Prostate gland (tissue), 2 donors: ENCODE results near the gene PRDX5. TPM values are rescaled to one million over a fixed set of nuclear protein-coding genes. Genes with fewer than 3 reads are reported as not detected.

Experiments used
- DNase-seq: peaks from one replicate; pipeline ENCODE4 v3.0.0-alpha.2; 2019; ENCODE audit warnings: low spot score
- H3K27ac ChIP-seq, 2 donors: fragments of 200-600 bp; sonication (generic); 2 replicates each; pipeline ENCODE4 v1.5.1; 2017 to 2019
- H3K27me3 ChIP-seq: fragments of 200-600 bp; sonication (generic); replicated peaks from 2 replicates; pipeline ENCODE4 v1.5.1; 2019; ENCODE audit not compliant: insufficient read depth
- H3K36me3 ChIP-seq, 2 donors: fragments of 200-600 bp; sonication (generic); 1 replicate in 1 of 2; 2 replicates in 1 of 2; pipeline versions ENCODE4 v1.5.1 to v1.8.1; 2017 to 2019
- H3K4me1 ChIP-seq: fragments of 200-600 bp; sonication (generic); replicated peaks from 2 replicates; pipeline ENCODE4 v1.5.1; 2019
- H3K4me3 ChIP-seq, 2 donors: fragments of 200-600 bp; sonication (generic); 2 replicates each; pipeline ENCODE4 v1.5.1; 2017 to 2019
- H3K9me3 ChIP-seq: fragments of 200-600 bp; sonication (generic); 2 replicates; pipeline ENCODE4 v1.5.1; 2017
- POLR2A ChIP-seq: fragments of 450-650 bp; IDR thresholded peaks from one replicate; pipeline ENCODE4 v1.6.1; 2016; ENCODE audit warnings: antibody characterized with exemption, mild to moderate bottlenecking
- POLR2AphosphoS5 ChIP-seq: sonication (generic); formaldehyde crosslinking; IDR thresholded peaks from one replicate; pipeline ENCODE4 v1.6.1; 2017; ENCODE audit warnings: antibody characterized with exemption
- WGBS: methylation state at CpG from one replicate; pipeline ENCODE4 v1.1.5; 2018; 5-methylcytosine and 5-hydroxymethylcytosine counted together
- intact Hi-C: fragments of 100-400 bp; cut with DNase I; formaldehyde crosslinking; loops from one replicate; pipeline ENCODE4 v1.14.2; 2022
- total RNA-seq, 2 donors: library from RNA; depleted of rRNA; stranded (reverse); fragments of >200 nt; gene quantifications; one replicate each; pipeline ENCODE4 v1.1.0, GENCODE V29; 2016
- TF ChIP-seq, protein P1 (sequence below), 4 experiments: fragments of 200-600 bp in 2 of 4; fragments of 450-650 bp in 2 of 4; sonication (generic) in 2 of 4; IDR thresholded peaks; 1 replicate in 3 of 4; 2 replicates in 1 of 4; pipeline ENCODE4 v1.5.1; 2016 to 2019; ENCODE audit warnings: antibody characterized with exemption in 4 of 4, mild to moderate bottlenecking in 2 of 4, moderate library complexity in 2 of 4

PRDX5 gene
- total RNA-seq, 2 donors from 2014 or later = 224 to 303 TPM

DNA sequence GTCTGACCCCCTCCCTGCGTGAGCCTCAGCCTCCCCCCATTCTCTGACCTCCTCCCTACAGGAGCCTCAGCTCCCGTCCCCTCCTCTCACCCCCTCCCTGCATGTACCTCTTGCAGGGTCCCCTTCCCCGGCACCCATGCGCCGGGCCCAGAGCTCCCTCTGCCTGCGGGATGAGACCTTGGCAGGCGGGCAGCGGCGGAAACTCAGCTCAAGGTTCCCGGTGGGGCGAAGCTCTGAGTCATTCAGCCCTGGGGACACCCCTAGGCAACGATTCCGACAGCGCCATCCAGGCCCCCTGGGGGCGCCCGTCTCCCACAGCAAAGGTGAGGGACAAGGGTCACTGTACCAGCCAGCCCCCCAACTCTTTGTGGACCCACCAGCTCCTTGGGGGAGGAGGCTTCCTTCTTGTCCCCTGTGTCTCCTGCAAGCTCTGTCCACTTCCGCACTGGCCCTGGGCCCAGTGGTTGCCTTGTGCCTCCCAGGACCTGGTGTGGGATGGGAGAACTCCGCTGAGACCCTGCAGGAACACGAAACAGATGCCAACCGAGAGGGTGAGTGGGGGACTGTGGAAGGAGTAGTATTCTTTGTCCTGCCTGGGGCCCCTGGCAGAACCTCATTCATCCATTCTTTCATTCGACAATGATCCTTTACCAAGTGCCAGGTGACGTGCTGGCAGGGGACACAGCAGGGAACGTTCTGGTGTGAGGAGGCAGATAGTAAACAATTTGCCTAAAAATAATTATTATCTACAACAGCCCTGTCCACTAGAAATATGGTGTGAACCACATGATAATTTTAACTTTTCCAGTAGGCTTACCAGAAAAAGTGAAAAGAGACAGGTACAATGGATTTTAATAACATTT, 37.4 kb downstream of the PRDX5 start:
- Histone ChIP-seq H3K27ac (peak overlapping the region; percentile 10 to 48), H3K4me1 (peaks cover 6% of the 10 kb centered on the region), H3K36me3 (no peaks in the 10 kb centered on the region), H3K4me3 (peak overlapping the region; percentile 2 to 21), H3K27me3 (no peaks in the 10 kb centered on the region), H3K9me3 (no peaks in the 10 kb centered on the region)
- intact Hi-C loops = no loop called here
- WGBS = 6% methylated on average over 23 of the region's 23 CpGs
- TF ChIP-seq POLR2A = no peak
- TF ChIP-seq, protein P1, sequence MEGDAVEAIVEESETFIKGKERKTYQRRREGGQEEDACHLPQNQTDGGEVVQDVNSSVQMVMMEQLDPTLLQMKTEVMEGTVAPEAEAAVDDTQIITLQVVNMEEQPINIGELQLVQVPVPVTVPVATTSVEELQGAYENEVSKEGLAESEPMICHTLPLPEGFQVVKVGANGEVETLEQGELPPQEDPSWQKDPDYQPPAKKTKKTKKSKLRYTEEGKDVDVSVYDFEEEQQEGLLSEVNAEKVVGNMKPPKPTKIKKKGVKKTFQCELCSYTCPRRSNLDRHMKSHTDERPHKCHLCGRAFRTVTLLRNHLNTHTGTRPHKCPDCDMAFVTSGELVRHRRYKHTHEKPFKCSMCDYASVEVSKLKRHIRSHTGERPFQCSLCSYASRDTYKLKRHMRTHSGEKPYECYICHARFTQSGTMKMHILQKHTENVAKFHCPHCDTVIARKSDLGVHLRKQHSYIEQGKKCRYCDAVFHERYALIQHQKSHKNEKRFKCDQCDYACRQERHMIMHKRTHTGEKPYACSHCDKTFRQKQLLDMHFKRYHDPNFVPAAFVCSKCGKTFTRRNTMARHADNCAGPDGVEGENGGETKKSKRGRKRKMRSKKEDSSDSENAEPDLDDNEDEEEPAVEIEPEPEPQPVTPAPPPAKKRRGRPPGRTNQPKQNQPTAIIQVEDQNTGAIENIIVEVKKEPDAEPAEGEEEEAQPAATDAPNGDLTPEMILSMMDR (IDR thresholded peaks at IDR 0.05) = peak; percentile 67 to 95 (median 76)
- TF ChIP-seq POLR2AphosphoS5 = peak; percentile 79
- DNase-seq = peak; percentile 73

DNA sequence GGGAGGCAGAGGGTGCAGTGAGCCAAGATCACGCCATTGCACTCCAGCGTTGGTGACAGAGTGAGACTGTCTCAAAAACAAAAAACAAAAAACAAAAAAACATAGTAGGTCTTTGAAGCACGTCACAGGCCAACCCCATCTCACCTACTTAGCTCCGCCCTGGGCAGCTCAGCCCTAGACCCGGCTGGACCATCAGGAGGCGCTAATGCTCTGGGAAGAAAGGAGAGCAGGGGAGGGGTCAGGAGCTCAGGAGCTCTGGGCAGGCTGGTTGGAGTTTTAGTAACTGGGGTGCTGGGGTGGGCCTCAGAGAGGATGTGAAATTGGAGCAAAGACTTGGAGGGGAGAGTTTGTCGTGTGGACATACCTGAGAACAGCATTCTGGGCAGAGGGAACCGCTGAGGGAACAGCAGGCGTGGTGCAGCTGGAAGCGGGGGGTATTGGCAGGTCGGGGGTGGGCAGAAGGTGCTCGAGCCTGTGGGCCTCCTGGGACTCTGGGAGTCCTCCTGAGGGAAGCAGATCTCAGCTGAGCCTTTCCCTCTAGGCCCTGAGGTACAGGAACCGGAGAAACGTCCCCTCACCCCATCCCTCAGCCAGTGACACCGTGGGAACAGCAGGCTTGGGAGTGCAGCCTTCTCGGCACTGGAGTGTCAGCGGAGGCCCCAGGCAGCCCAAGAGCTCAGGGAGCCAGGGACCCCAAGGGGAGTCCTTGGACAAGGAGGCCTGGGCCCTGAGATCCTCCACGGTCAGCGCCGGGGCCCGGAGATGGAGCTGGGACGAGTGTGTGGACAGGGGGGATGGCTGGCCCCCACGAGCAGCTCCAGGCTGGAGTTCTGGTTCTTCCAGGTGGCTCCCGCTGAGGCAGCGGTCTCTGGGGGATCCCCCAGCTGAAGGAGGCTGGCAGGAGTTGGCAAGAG, 38.8 kb downstream of the PRDX5 start:
- H3K9me3 ChIP-seq = no peaks in the 10 kb centered on the region
- no peaks in the 10 kb centered on the region for H3K36me3 ChIP-seq
- no peaks in the 10 kb centered on the region for H3K27me3 ChIP-seq
- DNase-seq = no peak
- H3K27ac ChIP-seq = no peak overlapping the region
- H3K4me1 ChIP-seq = peaks cover 6% of the 10 kb centered on the region
- TF ChIP-seq POLR2AphosphoS5 (no peak), POLR2A (no peak)
- TF ChIP-seq, protein P1 (IDR thresholded peaks at IDR 0.05) = no peak
- intact Hi-C loops = no loop called here
- WGBS = 83% methylated on average over 25 of the region's 25 CpGs
- no peak overlapping the region for H3K4me3 ChIP-seq

DNA sequence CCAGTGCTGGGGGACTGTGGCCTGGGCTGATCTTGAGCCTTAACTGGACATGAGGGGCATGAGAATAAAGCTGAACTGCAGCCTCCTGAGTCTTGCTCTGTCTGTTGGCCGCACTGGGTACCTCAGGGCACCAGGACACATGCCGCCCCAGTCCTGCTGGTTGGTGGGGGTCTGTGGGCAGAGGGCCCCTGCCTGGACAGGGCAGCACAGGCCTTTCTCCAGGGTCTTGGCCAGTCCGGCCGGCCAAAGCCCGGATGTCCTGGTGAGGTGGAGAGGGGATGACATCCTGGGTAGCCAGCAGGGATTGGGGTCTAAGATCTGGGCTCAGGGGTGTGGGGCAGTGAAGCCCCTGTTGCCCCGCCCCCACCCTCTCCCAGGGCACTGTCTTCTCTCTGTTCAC, 39.5 kb downstream of the PRDX5 start:
- no peaks in the 10 kb centered on the region for H3K27me3 ChIP-seq
- H3K4me3 ChIP-seq = no peak overlapping the region
- H3K4me1 ChIP-seq = peaks cover 6% of the 10 kb centered on the region
- TF ChIP-seq POLR2AphosphoS5 = no peak
- TF ChIP-seq, protein P1 (IDR thresholded peaks at IDR 0.05) = no peak
- no peak for TF ChIP-seq POLR2A
- H3K36me3 ChIP-seq = no peaks in the 10 kb centered on the region
- WGBS = 94% methylated on average over 6 of the region's 6 CpGs
- no peaks in the 10 kb centered on the region for H3K9me3 ChIP-seq
- no peak for DNase-seq
- intact Hi-C loops = no loop called here
- H3K27ac ChIP-seq = no peak overlapping the region

DNA sequence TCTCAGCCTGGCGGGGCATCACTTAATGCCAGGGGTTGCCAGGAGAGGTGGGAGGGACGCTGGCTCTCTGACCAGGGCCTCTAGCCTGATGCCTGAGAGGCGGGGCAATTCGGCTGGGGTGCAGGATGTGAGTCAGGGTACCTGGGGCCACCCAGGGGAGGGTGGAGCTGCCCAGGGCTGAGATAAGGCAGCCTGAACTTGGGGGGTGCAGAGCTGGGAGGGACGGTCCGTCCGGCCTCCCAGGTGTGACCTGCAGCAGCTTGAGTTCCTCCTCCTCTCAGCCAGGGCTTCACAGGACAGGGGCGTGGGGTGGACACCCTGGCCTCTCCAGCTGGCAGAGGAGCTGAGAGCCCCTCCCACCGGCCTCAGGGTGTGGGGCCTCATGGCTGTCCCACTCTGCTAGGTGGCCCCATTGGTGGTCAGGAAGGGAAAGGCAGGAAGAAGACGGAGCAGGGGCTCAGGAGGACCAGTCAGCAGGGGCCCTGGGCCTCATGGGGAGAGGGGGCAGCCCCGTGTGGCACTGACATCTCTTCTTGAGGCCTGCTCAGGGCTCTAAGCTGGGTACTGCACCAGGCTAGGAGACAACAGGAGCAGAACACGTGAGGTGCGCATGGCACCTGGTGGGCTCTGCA, 40.1 kb downstream of the PRDX5 start:
- no peaks in the 10 kb centered on the region for H3K9me3 ChIP-seq
- peak overlapping the region; percentile 78 to 81 for H3K27ac ChIP-seq
- no peaks in the 10 kb centered on the region for H3K36me3 ChIP-seq
- DNase-seq = no peak
- no peaks in the 10 kb centered on the region for H3K27me3 ChIP-seq
- intact Hi-C loops = no loop called here
- H3K4me1 ChIP-seq = peaks cover 6% of the 10 kb centered on the region
- TF ChIP-seq POLR2A = no peak
- TF ChIP-seq, protein P1 (IDR thresholded peaks at IDR 0.05) = no peak
- no peak for TF ChIP-seq POLR2AphosphoS5
- H3K4me3 ChIP-seq = peak overlapping the region in 1 of 2 donors; percentile 75
- WGBS = 66% methylated on average over 12 of the region's 13 CpGs
